Epithelial cell of esophagus (primary cell): ENCODE measurements around the gene CCR2.
A peak's percentile ranks its signal among the peaks of the same experiment; 100 is the strongest.

ENCODE experiments used
- DNase-seq: peaks from one replicate; pipeline ENCODE4 v3.0.0; 2010; ENCODE audit warnings: low read depth
- H3K4me3 ChIP-seq: 2 replicates; pipeline ENCODE4 v1.5.1; 2011; ENCODE audit warnings: mild to moderate bottlenecking, low read length, control low read depth
- TF ChIP-seq, protein P1 (sequence below): IDR thresholded peaks from 2 replicates; pipeline ENCODE4 v1.5.1; 2011; ENCODE audit warnings: low read depth, mild to moderate bottlenecking, low read length, control low read depth, inconsistent platforms; ENCODE audit not compliant: insufficient read depth; ENCODE audit errors: missing control alignments

The CCR2 gene

DNA sequence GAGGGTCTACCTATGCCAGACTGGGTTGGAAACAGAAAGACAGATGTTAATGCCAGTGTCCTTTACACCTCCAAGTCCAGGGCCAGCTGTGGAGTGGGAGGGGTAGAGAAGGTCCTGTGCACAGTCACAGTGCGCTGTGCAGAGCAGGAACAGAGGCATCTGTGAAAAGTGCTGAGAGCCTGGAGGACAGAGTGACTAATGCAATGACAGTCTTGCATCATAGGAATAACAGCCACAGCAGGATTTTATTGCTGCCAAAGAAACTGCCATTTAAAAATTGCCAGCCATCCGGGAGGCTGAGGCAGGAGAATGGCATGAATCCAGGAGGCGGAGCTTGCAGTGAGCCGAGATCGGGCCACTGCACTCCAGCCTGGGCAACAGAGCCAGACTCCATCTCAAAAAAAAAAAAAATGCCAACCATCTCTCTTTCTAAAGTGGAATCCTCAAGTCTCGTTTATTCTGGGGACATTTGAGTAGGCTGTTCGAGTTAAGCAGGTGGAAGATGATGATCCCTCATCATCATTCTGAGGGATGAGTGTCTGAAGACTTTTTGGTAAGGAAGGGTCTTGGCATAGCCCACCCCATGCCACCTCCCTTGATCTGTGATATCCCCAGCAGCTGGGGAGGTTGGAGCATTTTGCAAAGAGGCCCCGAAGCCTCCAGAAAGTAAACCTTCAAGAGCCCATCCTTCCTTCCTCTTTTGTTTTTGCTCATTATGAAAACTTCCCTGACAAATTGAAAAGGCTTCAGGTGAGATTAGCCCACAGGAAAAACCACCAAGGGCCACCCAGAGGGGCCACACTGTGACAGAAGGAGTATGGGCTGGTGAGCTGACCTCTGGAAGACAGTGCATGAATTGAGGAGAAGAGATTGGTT is 7.7 kb downstream of the CCR2 start:
- TF ChIP-seq, protein P1, sequence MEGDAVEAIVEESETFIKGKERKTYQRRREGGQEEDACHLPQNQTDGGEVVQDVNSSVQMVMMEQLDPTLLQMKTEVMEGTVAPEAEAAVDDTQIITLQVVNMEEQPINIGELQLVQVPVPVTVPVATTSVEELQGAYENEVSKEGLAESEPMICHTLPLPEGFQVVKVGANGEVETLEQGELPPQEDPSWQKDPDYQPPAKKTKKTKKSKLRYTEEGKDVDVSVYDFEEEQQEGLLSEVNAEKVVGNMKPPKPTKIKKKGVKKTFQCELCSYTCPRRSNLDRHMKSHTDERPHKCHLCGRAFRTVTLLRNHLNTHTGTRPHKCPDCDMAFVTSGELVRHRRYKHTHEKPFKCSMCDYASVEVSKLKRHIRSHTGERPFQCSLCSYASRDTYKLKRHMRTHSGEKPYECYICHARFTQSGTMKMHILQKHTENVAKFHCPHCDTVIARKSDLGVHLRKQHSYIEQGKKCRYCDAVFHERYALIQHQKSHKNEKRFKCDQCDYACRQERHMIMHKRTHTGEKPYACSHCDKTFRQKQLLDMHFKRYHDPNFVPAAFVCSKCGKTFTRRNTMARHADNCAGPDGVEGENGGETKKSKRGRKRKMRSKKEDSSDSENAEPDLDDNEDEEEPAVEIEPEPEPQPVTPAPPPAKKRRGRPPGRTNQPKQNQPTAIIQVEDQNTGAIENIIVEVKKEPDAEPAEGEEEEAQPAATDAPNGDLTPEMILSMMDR = no peak
- H3K4me3 ChIP-seq = no peak overlapping the region
- DNase-seq = peak; percentile 75

DNA sequence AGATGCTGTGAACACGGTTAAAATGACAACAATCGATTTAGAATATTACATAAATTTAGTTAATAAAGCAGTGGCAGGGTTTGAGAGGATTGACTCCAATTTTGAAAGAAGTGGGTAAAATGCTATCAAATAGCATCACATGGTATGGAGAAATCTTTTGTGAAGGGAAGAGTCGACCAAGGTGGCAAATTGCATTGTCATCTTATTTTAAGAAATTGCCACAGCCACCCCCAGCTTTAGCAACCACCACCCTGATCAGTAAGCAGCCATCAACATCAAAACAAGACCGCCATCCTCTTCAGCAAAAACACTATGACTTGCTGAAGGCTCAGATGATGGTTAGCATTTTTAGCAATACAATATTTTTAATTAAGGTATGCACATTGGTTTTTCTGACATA is 11.1 kb downstream of the CCR2 start:
- no peak overlapping the region for H3K4me3 ChIP-seq
- DNase-seq = no peak
- TF ChIP-seq, protein P1 = no peak

GRCh38 chr3:46365737-46366524 is 12.0 kb downstream of the CCR2 start:
- peak; percentile 37 for DNase-seq
- TF ChIP-seq, protein P1 = no peak
- H3K4me3 ChIP-seq = no peak overlapping the region

GRCh38 chr3:46367811-46368210 is 13.9 kb downstream of the CCR2 start:
- TF ChIP-seq, protein P1 = no peak
- DNase-seq = no peak
- no peak overlapping the region for H3K4me3 ChIP-seq

DNA sequence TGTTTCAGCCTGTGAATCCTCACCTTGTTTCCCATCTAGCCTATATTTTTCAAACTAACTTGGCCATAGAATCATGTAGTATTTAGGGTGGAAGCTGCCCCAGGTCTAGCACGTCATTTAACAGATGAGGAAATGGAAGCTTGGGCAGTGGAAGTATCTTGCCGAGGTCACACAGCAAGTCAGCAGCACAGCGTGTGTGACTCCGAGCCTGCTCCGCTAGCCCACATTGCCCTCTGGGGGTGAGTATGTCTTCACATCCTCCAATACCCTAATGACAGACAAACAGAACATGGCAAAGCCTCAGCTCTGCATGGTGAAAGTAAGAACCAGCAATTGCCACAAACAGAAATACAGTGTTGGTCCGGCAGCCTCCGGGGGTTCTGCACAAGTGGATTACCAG is 14.7 kb downstream of the CCR2 start:
- DNase-seq = peak; percentile 32
- TF ChIP-seq, protein P1 = peak; percentile 28
- no peak overlapping the region for H3K4me3 ChIP-seq

DNA sequence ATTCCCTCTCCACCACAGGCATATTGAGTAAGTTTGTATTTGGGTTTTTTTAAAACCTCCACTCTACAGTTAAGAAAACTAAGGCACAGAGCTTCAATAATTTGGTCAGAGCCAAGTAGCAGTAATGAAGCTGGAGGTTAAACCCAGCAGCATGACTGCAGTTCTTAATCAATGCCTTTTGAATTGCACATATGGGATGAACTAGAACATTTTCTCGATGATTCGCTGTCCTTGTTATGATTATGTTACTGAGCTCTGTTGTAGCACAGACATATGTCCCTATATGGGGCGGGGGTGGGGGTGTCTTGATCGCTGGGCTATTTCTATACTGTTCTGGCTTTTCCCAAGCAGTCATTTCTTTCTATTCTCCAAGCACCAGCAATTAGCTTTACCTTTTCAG is 15.2 kb downstream of the CCR2 start:
- TF ChIP-seq, protein P1 = no peak
- DNase-seq = no peak
- no peak overlapping the region for H3K4me3 ChIP-seq
